WERI-Rb-1 (cell line): ENCODE measurements around the gene CYP19A1.
A peak's percentile ranks its signal among the peaks of the same experiment; 100 is the strongest.

Experiments used
- DNase-seq: peaks from one replicate; pipeline ENCODE4 v3.0.0-alpha.2; 2020
- H3K27ac ChIP-seq: fragments of 250-450 bp; sonication (Bioruptor Pico); 2 replicates; pipeline ENCODE4 v1.5.1; 2020; ENCODE audit warnings: mild to moderate bottlenecking, moderate library complexity
- H3K27me3 ChIP-seq: fragments of 250-450 bp; sonication (Bioruptor Pico); 2 replicates; pipeline ENCODE4 v1.5.1; 2021; ENCODE audit warnings: mild to moderate bottlenecking, low read depth, moderate library complexity; ENCODE audit not compliant: insufficient read depth, severe bottlenecking
- H3K36me3 ChIP-seq: fragments of 250-450 bp; sonication (Bioruptor Pico); 2 replicates; pipeline ENCODE4 v1.5.1; 2020; ENCODE audit warnings: mild to moderate bottlenecking, moderate library complexity
- H3K4me3 ChIP-seq: 2 replicates; pipeline ENCODE4 v1.5.1; 2011; ENCODE audit warnings: low read depth, mild to moderate bottlenecking, control low read depth, low read length
- H3K9me3 ChIP-seq: fragments of 250-450 bp; sonication (Bioruptor Pico); 2 replicates; pipeline ENCODE4 v1.5.1; 2021; ENCODE audit warnings: mild to moderate bottlenecking, moderate library complexity; ENCODE audit not compliant: severe bottlenecking
- CTCF ChIP-seq: IDR thresholded peaks from 2 replicates; pipeline ENCODE4 v1.5.1; 2011; ENCODE audit warnings: low read depth, mild to moderate bottlenecking, control low read depth, inconsistent platforms, low read length

Gene CYP19A1

DNA sequence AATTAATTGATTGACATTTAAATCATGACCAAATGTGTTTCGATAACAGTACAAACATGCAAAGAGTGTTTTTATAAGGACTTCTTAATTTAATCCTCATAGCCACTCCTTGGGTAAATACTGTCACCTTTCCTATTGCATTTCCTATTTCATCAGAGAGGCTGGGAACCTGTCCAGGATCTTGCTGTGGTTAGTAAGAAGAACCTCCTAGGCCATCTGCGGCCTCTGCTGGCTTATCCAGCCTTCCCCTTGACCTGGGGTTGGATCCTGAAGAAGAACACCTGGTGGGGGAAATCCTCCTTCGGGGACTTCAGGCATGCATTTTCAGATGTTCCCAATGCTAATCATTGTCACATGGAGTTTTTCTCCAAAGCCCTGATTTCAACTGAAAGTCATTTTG lies 28.5 kb upstream of the CYP19A1 start:
- DNase-seq = peak; percentile 53

GRCh38 chr15:51366071-51366470 lies 27.7 kb upstream of the CYP19A1 start:
- Histone ChIP-seq H3K27me3 (no peaks in the 10 kb centered on the region), H3K27ac (no peak overlapping the region), H3K9me3 (no peaks in the 10 kb centered on the region), H3K36me3 (no peaks in the 10 kb centered on the region), H3K4me3 (no peak overlapping the region)
- no peak for DNase-seq
- no peak for TF ChIP-seq CTCF

More for the DNA sequence above, 28.5 kb upstream of the CYP19A1 start:
- no peak overlapping the region for H3K4me3 ChIP-seq
- H3K27ac ChIP-seq = peak overlapping the region; percentile 55
- no peak for TF ChIP-seq CTCF
- no peaks in the 10 kb centered on the region for H3K36me3 ChIP-seq
- no peaks in the 10 kb centered on the region for H3K27me3 ChIP-seq
- H3K9me3 ChIP-seq = no peaks in the 10 kb centered on the region

- Histone ChIP-seq H3K4me3 (no peak overlapping the region), H3K27me3 (no peaks in the 10 kb centered on the region), H3K27ac (no peak overlapping the region), H3K9me3 (no peaks in the 10 kb centered on the region), H3K36me3 (no peaks in the 10 kb centered on the region)
- TF ChIP-seq CTCF = no peak
- no peak for DNase-seq
Measured at GRCh38 chr15:51365417-51365816, 27.0 kb upstream of the CYP19A1 start.

DNA sequence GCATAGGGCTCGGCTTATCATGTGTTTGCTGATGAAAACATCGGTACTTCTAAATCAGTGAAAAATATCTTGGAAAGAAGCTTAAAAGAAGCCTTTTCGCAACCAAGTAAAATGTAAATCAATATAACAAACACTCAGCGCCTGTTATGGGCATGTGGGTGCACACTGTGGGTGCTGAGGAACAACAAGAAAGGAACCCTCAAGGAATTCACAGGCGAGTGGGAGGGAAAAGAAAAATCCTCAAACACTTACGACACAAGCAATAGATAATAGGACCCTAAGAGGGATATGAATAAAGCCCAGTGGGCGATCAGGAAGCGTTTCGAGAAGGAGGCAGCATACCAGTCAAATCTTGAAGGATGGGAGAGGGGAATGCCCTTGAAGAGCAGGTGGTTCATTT lies 25.0 kb upstream of the CYP19A1 start:
- Histone ChIP-seq H3K27me3 (no peaks in the 10 kb centered on the region), H3K9me3 (no peaks in the 10 kb centered on the region), H3K4me3 (no peak overlapping the region), H3K27ac (no peak overlapping the region), H3K36me3 (no peaks in the 10 kb centered on the region)
- no peak for DNase-seq
- no peak for TF ChIP-seq CTCF

GRCh38 chr15:51359981-51360380 lies 21.6 kb upstream of the CYP19A1 start:
- no peaks in the 10 kb centered on the region for H3K9me3 ChIP-seq
- DNase-seq = no peak
- H3K27me3 ChIP-seq = no peaks in the 10 kb centered on the region
- no peaks in the 10 kb centered on the region for H3K36me3 ChIP-seq
- no peak overlapping the region for H3K4me3 ChIP-seq
- TF ChIP-seq CTCF = no peak
- H3K27ac ChIP-seq = no peak overlapping the region

DNA sequence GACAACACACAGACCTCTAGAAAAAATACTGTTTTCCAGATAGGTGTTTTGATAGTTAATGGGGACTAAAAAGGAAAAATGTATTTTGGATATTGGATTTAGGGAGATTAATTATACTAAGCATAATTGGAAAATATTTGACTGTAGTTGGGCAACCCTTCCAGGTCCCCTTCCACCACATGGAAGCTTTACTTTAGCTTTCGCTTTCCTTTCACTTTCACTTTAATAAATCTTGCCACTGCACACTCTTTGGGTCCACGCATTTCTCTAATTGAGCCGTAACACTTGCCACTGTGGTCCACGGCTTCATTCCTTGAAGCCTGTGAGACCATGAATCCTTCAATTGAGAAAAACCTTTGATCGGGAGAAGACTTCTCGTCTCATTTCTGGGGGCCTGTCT lies 18.6 kb upstream of the CYP19A1 start:
- no peaks in the 10 kb centered on the region for H3K27me3 ChIP-seq
- DNase-seq = no peak
- H3K9me3 ChIP-seq = no peaks in the 10 kb centered on the region
- H3K36me3 ChIP-seq = no peaks in the 10 kb centered on the region
- H3K4me3 ChIP-seq = no peak overlapping the region
- no peak for TF ChIP-seq CTCF
- no peak overlapping the region for H3K27ac ChIP-seq
